GM12891 (cell line): Measurements from ENCODE around the gene GOLT1B.

Experiments used
- DNase-seq: peaks from one replicate; pipeline ENCODE4 v3.0.0; 2011; ENCODE audit warnings: low spot score; ENCODE audit not compliant: insufficient read length
- FAIRE-seq: peaks from 2 replicates; lab custom pipeline; 2011; peaks lifted over from hg19 to GRCh38; lab: Jason Lieb, UNC
- PAX5 ChIP-seq: IDR thresholded peaks from 2 replicates; pipeline ENCODE4 v1.6.1; 2011; ENCODE audit warnings: low read length, moderate library complexity, mild to moderate bottlenecking; ENCODE audit not compliant: insufficient read depth, severe bottlenecking
- POLR2A ChIP-seq: IDR thresholded peaks from 2 replicates; pipeline ENCODE4 v1.6.1; 2011; ENCODE audit warnings: low read depth, low read length, control low read depth
- POLR2AphosphoS5 ChIP-seq: IDR thresholded peaks from 2 replicates; pipeline ENCODE4 v1.6.1; 2011; ENCODE audit warnings: low read depth, low read length, control low read depth
- POU2F2 ChIP-seq: IDR thresholded peaks from 2 replicates; pipeline ENCODE4 v1.6.1; 2011; ENCODE audit warnings: low read depth, mild to moderate bottlenecking, control low read depth, low read length, moderate library complexity
- SPI1 ChIP-seq: IDR thresholded peaks from 2 replicates; pipeline ENCODE4 v1.6.1; 2011; ENCODE audit warnings: low read depth, low read length, control low read depth
- TAF1 ChIP-seq: IDR thresholded peaks from 2 replicates; pipeline ENCODE4 v1.6.1; 2011; ENCODE audit warnings: low read depth, low read length, control low read depth

GOLT1B gene

GRCh38 chr12:21559855-21560569 lies 58.4 kb downstream of the GOLT1B start:
- FAIRE-seq (no peak), DNase-seq (no peak)
- TF ChIP-seq SPI1 (no peak), PAX5 (no peak), POLR2AphosphoS5 (no peak), POU2F2 (no peak), POLR2A (no peak), TAF1 (no peak)

GRCh38 chr12:21561158-21561557 lies 59.6 kb downstream of the GOLT1B start:
- no peak for FAIRE-seq

GRCh38 chr12:21562859-21563258 lies 61.3 kb downstream of the GOLT1B start:
- no peak for FAIRE-seq
- DNase-seq = no peak
- TF ChIP-seq POU2F2 (no peak), PAX5 (no peak), POLR2A (no peak), POLR2AphosphoS5 (no peak), TAF1 (no peak), SPI1 (no peak)

More at GRCh38 chr12:21561158-21561557, 59.6 kb downstream of the GOLT1B start:
- no peak for TF ChIP-seq POLR2A
- DNase-seq = no peak

GRCh38 chr12:21566223-21566906 lies 64.8 kb downstream of the GOLT1B start:
- DNase-seq = no peak
- TF ChIP-seq POLR2A (no peak), POLR2AphosphoS5 (no peak), TAF1 (no peak), PAX5 (no peak), POU2F2 (no peak), SPI1 (no peak)
- FAIRE-seq = no peak

- DNase-seq = no peak
- FAIRE-seq = no peak
- TF ChIP-seq TAF1 = no peak
- TF ChIP-seq POLR2AphosphoS5 = no peak
- no peak for TF ChIP-seq POLR2A
- no peak for TF ChIP-seq POU2F2
- no peak for TF ChIP-seq PAX5
- no peak for TF ChIP-seq SPI1
Measured at GRCh38 chr12:21566907-21567394, 65.4 kb downstream of the GOLT1B start.
